GM19025 (cell line): Measurements from ENCODE around the gene AKAP17A.
"Not testable (repeated sequence)": the region's sequence is repeated elsewhere in the genome, so short reads cannot be mapped to it uniquely, and the experiment has no call there.

ENCODE experiments used
- ATAC-seq: cut with Tn5 transposase; IDR thresholded peaks from one replicate; pipeline ENCODE4 v1.9.1; 2021; ENCODE audit warnings: mild to moderate bottlenecking, low read depth, moderate library complexity; ENCODE audit not compliant: unreplicated experiment

Gene AKAP17A

GRCh38 chrX:1601051-1601767 lies 9.8 kb downstream of the AKAP17A start:
- no peak for ATAC-seq

- no peak for ATAC-seq
Observed at GRCh38 chrX:1601768-1602085, 10.3 kb downstream of the AKAP17A start.

GRCh38 chrX:1602299-1602698 lies 10.9 kb downstream of the AKAP17A start:
- ATAC-seq = no peak

- no peak for ATAC-seq
Observed at GRCh38 chrX:1606496-1606895, 15.1 kb downstream of the AKAP17A start.

GRCh38 chrX:1609311-1609710 lies 17.9 kb downstream of the AKAP17A start:
- no peak for ATAC-seq

- no peak for ATAC-seq
Observed at GRCh38 chrX:1609762-1610161, 18.4 kb downstream of the AKAP17A start.

- ATAC-seq = no peak
Observed at GRCh38 chrX:1610166-1610565, 18.8 kb downstream of the AKAP17A start.

- no peak for ATAC-seq
Observed at GRCh38 chrX:1610736-1611135, 19.3 kb downstream of the AKAP17A start.

- no peak for ATAC-seq
Observed at GRCh38 chrX:1612641-1613286, 21.4 kb downstream of the AKAP17A start.

- no peak for ATAC-seq
Observed at GRCh38 chrX:1614927-1615326, 23.5 kb downstream of the AKAP17A start, which contains the start of gene ASMT. Gene ASMT, plus strand, starts transcription at chrX:1615059. Its CDS starts 141 bp downstream, at chrX:1615200.

- no peak for ATAC-seq
Observed at GRCh38 chrX:1618689-1619088, 27.3 kb downstream of the AKAP17A start.

GRCh38 chrX:1623691-1624090 lies 32.3 kb downstream of the AKAP17A start:
- ATAC-seq = no peak

GRCh38 chrX:1624158-1624860 lies 32.9 kb downstream of the AKAP17A start:
- not testable (repeated sequence) for ATAC-seq

GRCh38 chrX:1624861-1625215 lies 33.4 kb downstream of the AKAP17A start:
- not testable (repeated sequence) for ATAC-seq

GRCh38 chrX:1629244-1629643 lies 37.8 kb downstream of the AKAP17A start:
- ATAC-seq = no peak

GRCh38 chrX:1646009-1646408 lies 54.6 kb downstream of the AKAP17A start:
- no peak for ATAC-seq

- no peak for ATAC-seq
Observed at GRCh38 chrX:1649621-1650020, 58.2 kb downstream of the AKAP17A start.
